HCT116 (cell line): ENCODE data around the gene NPLOC4. TPM values are rescaled to one million over a fixed set of nuclear protein-coding genes. Genes with fewer than 3 reads are reported as not detected.

Source experiments
- ATAC-seq: fragments of 200-7000 bp; cut with Tn5 transposase; 2 replicates; pipeline ENCODE4 v1.9.1; 2020; ENCODE audit warnings: mild to moderate bottlenecking, moderate library complexity
- BruUV-seq: library from RNA; stranded (reverse); fragments of 400-500 nt; replicated peaks from 2 replicates; lab custom pipeline; 2021; lab: Mats Ljungman, UMichigan
- CTCF ChIA-PET: fragments of 300-600 bp; sonication (Branson Sonifier 250); formaldehyde crosslinking; loops from one replicate; lab custom pipeline; 2021; ENCODE audit warnings: antibody characterized with exemption; lab: Charles Lee
- POLR2A ChIA-PET: fragments of 300-600, 350-600 bp; sonication (Branson Sonifier 250); formaldehyde crosslinking; loops from one replicate; lab custom pipeline; 2021; ENCODE audit warnings: antibody characterized with exemption; lab: Charles Lee
- RAD21 ChIA-PET, 2 experiments: fragments of 300-600 bp; sonication (Branson Sonifier 250); formaldehyde crosslinking; loops; one replicate each; lab custom pipeline; 2023; ENCODE audit warnings: low total read pairs in 2 of 2; ENCODE audit not compliant: uncharacterized antibody in 2 of 2, unreplicated experiment in 2 of 2, low non-redundant PET in 1 of 2; lab: Charles Lee
- DNase-seq: peaks from one replicate; pipeline ENCODE4 v3.0.0-alpha.2; 2010; ENCODE audit warnings: low read depth, low spot score
- H2AFZ ChIP-seq: fragments of 200-600 bp; shearing (Covaris generic), sonication (generic); 2 replicates; pipeline ENCODE4 v1.6.1; 2017; ENCODE audit warnings: low read depth, mixed run types, mixed read lengths, antibody characterized with exemption, low read length; ENCODE audit not compliant: poor library complexity, severe bottlenecking
- H3K27ac ChIP-seq: 2 replicates; pipeline ENCODE4 v1.5.1; 2012; ENCODE audit warnings: low read depth, low read length
- H3K27me3 ChIP-seq: fragments of 200-600 bp; sonication (generic); 2 replicates; pipeline ENCODE4 v1.6.1; 2016; ENCODE audit warnings: mixed run types, low read length, mixed read lengths; ENCODE audit not compliant: insufficient read depth
- H3K36me3 ChIP-seq, 2 experiments: fragments of 200-500 bp in 1 of 2; fragments of 200-600 bp in 1 of 2; sonication (Bioruptor generic) in 1 of 2; sonication (generic) in 1 of 2; 2 replicates each; pipeline versions ENCODE4 v1.5.1 to v1.6.1; 2014 to 2016; ENCODE audit warnings: low read length in 2 of 2, inconsistent platforms in 1 of 2, mixed read lengths in 1 of 2, mixed run types in 1 of 2; ENCODE audit not compliant: insufficient read depth in 2 of 2, control insufficient read depth in 1 of 2
- H3K4me1 ChIP-seq, 2 experiments: fragments of 200-600 bp in 1 of 2; sonication (generic) in 1 of 2; 2 replicates each; pipeline versions ENCODE4 v1.5.1 to v1.6.1; 2012 to 2017; ENCODE audit warnings: low read length in 2 of 2, inconsistent platforms in 1 of 2, mild to moderate bottlenecking in 1 of 2, mixed read lengths in 1 of 2, mixed run types in 1 of 2, moderate library complexity in 1 of 2; ENCODE audit not compliant: insufficient read depth in 2 of 2, control insufficient read depth in 1 of 2
- H3K4me2 ChIP-seq: fragments of 200-600 bp; sonication (generic); 2 replicates; pipeline ENCODE4 v1.6.1; 2017; ENCODE audit warnings: mixed run types, low read length, mixed read lengths
- H3K4me3 ChIP-seq, 2 experiments: fragments of 200-600 bp in 1 of 2; sonication (generic) in 1 of 2; replicated peaks in 1 of 2; 2 replicates each; pipeline ENCODE4 v1.5.1; 2011 to 2016; ENCODE audit warnings: low read length in 2 of 2, control low read depth in 1 of 2, low read depth in 1 of 2, mild to moderate bottlenecking in 1 of 2, mixed read lengths in 1 of 2, mixed run types in 1 of 2
- H3K79me2 ChIP-seq: fragments of 200-600 bp; sonication (generic); 2 replicates; pipeline ENCODE4 v1.6.1; 2017; ENCODE audit warnings: mild to moderate bottlenecking, mixed run types, low read length, moderate library complexity, mixed read lengths; ENCODE audit not compliant: insufficient read depth
- H3K9ac ChIP-seq: fragments of 200-600 bp; sonication (generic); 2 replicates; pipeline ENCODE4 v1.6.1; 2016; ENCODE audit warnings: low read length, mixed read lengths
- H3K9me2 ChIP-seq: fragments of 200-600 bp; sonication (generic), shearing (Covaris generic); 2 replicates; pipeline ENCODE4 v1.6.1; 2017; ENCODE audit warnings: mixed run types, mild to moderate bottlenecking, moderate library complexity; ENCODE audit not compliant: insufficient read depth
- H3K9me3 ChIP-seq, 2 experiments: fragments of 200-500 bp in 1 of 2; fragments of 200-600 bp in 1 of 2; sonication (Bioruptor generic) in 1 of 2; sonication (generic) in 1 of 2; 2 replicates each; pipeline ENCODE4 v1.6.1; 2014 to 2017; ENCODE audit warnings: low read length in 2 of 2, mixed read lengths in 2 of 2, inconsistent platforms in 1 of 2, low read depth in 1 of 2, mild to moderate bottlenecking in 1 of 2, mixed run types in 1 of 2, moderate library complexity in 1 of 2; ENCODE audit not compliant: control insufficient read depth in 1 of 2, insufficient read depth in 1 of 2
- H4K20me1 ChIP-seq: fragments of 200-600 bp; sonication (generic), shearing (Covaris generic); 2 replicates; pipeline ENCODE4 v1.6.1; 2017; ENCODE audit warnings: mixed run types, mild to moderate bottlenecking, moderate library complexity; ENCODE audit not compliant: insufficient read depth
- CBX3 ChIP-seq: IDR thresholded peaks from 2 replicates; pipeline ENCODE4 v1.6.1; 2012; ENCODE audit warnings: low read depth
- CEBPB ChIP-seq: IDR thresholded peaks from 2 replicates; pipeline ENCODE4 v1.6.1; 2012; ENCODE audit warnings: low read depth
- EGR1 ChIP-seq: IDR thresholded peaks from 2 replicates; pipeline ENCODE4 v1.6.1; 2012; ENCODE audit warnings: low read depth
- ELF1 ChIP-seq: IDR thresholded peaks from 2 replicates; pipeline ENCODE4 v1.6.1; 2012; ENCODE audit warnings: low read depth, borderline replicate concordance
- EZH2phosphoT487 ChIP-seq: fragments of 200-600 bp; IDR thresholded peaks from 2 replicates; pipeline ENCODE4 v1.6.1; 2018; ENCODE audit warnings: antibody characterized with exemption, borderline replicate concordance
- FOSL1 ChIP-seq: IDR thresholded peaks from 2 replicates; pipeline ENCODE4 v1.6.1; 2012; ENCODE audit warnings: low read depth
- MAX ChIP-seq: IDR thresholded peaks from 2 replicates; pipeline ENCODE4 v1.6.1; 2012
- POLR2A ChIP-seq: IDR thresholded peaks from 2 replicates; pipeline ENCODE4 v1.7.0; 2011; ENCODE audit warnings: borderline replicate concordance; ENCODE audit not compliant: insufficient read depth, insufficient read length; ENCODE audit errors: extremely low read depth
- POLR2AphosphoS5 ChIP-seq: IDR thresholded peaks from 2 replicates; pipeline ENCODE4 v1.6.1; 2011; ENCODE audit warnings: mild to moderate bottlenecking, low read depth, low read length, moderate library complexity
- REST ChIP-seq: IDR thresholded peaks from 2 replicates; pipeline ENCODE4 v1.6.1; 2012; ENCODE audit warnings: low read depth
- SIN3A ChIP-seq: IDR thresholded peaks from 2 replicates; pipeline ENCODE4 v1.6.1; 2012; ENCODE audit warnings: low read depth
- SP1 ChIP-seq: IDR thresholded peaks from 2 replicates; pipeline ENCODE4 v1.6.1; 2012; ENCODE audit warnings: low read depth
- YY1 ChIP-seq: IDR thresholded peaks from 2 replicates; pipeline ENCODE4 v1.6.1; 2011; ENCODE audit warnings: low read length, low read depth, moderate library complexity, mild to moderate bottlenecking; ENCODE audit not compliant: insufficient replicate concordance; ENCODE audit errors: extremely low read depth
- ZFX ChIP-seq: fragments of 450-650 bp; IDR thresholded peaks from 2 replicates; pipeline ENCODE4 v1.6.1; 2017
- ZNF274 ChIP-seq: fragments of 200-500 bp; sonication (Bioruptor generic); IDR thresholded peaks from 2 replicates; pipeline ENCODE4 v1.6.1; 2014; ENCODE audit warnings: mild to moderate bottlenecking, low read depth, low read length, inconsistent platforms
- intact Hi-C: fragments of 100-400 bp; cut with micrococcal nuclease; formaldehyde crosslinking; loops from 2 replicates; pipeline ENCODE4 v1.10.0; 2022
- total RNA-seq: library from RNA; stranded (reverse); gene quantifications from one replicate; pipeline ENCODE4 v1.2.1, GENCODE V29; 2021; ENCODE audit not compliant: unreplicated experiment

NPLOC4 gene
- total RNA-seq, 1 experiment from 2014 or later = 137 TPM

GRCh38 chr17:81535480-81536298 lies 101.2 kb downstream of the NPLOC4 start:
- TF ChIP-seq ZNF274 (no peak), ZFX (no peak), FOSL1 (no peak), SIN3A (no peak), YY1 (no peak), REST (no peak), SP1 (no peak), EGR1 (no peak), CBX3 (no peak), EZH2phosphoT487 (no peak), POLR2AphosphoS5 (no peak), POLR2A (no peak), CEBPB (no peak), MAX (no peak), ELF1 (no peak)
- ATAC-seq = no peak
- H3K9me2 ChIP-seq = no peaks in the 10 kb centered on the region
- DNase-seq = no peak
- no peak overlapping the region for H3K27ac ChIP-seq
- intact Hi-C loops = loop anchor here (5.0 kb wide), 1 partner anchor 163 kb away; no protein-coding TSS in a partner anchor
- H3K79me2 ChIP-seq = no peaks in the 10 kb centered on the region
- H3K4me1 ChIP-seq = peaks cover 3 to 7% of the 10 kb centered on the region in 2 experiments; a peak in 2 of 4 replicates
- CTCF ChIA-PET = no interaction called here
- H3K4me2 ChIP-seq = no peak overlapping the region
- H3K9ac ChIP-seq = no peak overlapping the region
- H2AFZ ChIP-seq = no peak overlapping the region
- RAD21 ChIA-PET = no interaction called here
- H3K36me3 ChIP-seq = peaks cover 0 to 5% of the 10 kb centered on the region in 2 experiments; a peak in 1 of 4 replicates
- POLR2A ChIA-PET = no interaction called here
- peaks cover 0 to 7% of the 10 kb centered on the region in 2 experiments; a peak in 1 of 4 replicates for H3K9me3 ChIP-seq
- H3K4me3 ChIP-seq = no peak overlapping the region
- H3K27me3 ChIP-seq = no peaks in the 10 kb centered on the region
- H4K20me1 ChIP-seq = no peaks in the 10 kb centered on the region
- no TSS peak for BruUV-seq
